ENCODE measurements around the gene WEE1.

WEE1 gene

DNA sequence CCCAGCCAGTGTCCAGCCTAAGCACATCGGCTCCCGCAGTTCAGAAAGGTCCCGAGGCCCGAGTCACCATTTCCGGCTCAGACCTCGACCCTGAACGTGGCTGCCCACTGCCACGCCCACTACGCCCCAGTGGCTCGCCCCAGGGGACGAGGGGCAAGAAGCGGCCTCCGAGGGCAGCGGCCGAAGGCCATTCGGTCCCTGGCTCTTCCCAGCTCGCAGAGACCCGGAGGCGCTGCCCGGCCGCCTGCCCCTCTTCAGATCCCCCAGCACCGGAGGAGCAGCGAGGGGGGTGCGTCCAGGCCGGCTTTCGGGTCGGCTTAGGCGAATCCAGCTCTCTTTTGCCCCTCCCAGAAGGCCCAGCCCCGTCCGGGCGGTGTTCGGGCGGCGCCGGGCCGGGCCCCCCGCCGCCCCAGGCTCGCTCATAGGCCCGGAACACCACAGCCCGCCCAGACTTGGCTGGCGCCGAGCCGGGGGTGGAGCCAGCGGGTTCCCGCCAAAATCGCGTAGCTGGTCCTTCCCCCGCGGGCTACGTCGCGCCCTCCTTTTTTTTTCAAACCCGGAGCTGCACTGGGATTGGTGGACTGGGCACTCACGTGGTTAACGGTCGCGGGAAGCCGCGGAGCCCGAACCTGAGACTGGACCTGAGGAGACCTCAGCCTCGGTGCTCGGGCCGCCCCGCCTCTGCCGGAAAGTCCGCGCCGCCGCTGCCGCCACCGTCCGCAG is at the start of gene WEE1:
Gene WEE1 (plus strand): TSS at position 619 of the 723 bp plus-strand sequence. CDS start 264 bp downstream, outside the sequence.
- DNase-seq (ENCODE audit: low spot score), result peak; percentile 100
- H3K4me3 ChIP-seq, result peak within 1 kb of the TSS; percentile 76
- H3K27ac ChIP-seq, result peak within 1 kb of the TSS; percentile 98
- TF ChIP-seq, protein P1, sequence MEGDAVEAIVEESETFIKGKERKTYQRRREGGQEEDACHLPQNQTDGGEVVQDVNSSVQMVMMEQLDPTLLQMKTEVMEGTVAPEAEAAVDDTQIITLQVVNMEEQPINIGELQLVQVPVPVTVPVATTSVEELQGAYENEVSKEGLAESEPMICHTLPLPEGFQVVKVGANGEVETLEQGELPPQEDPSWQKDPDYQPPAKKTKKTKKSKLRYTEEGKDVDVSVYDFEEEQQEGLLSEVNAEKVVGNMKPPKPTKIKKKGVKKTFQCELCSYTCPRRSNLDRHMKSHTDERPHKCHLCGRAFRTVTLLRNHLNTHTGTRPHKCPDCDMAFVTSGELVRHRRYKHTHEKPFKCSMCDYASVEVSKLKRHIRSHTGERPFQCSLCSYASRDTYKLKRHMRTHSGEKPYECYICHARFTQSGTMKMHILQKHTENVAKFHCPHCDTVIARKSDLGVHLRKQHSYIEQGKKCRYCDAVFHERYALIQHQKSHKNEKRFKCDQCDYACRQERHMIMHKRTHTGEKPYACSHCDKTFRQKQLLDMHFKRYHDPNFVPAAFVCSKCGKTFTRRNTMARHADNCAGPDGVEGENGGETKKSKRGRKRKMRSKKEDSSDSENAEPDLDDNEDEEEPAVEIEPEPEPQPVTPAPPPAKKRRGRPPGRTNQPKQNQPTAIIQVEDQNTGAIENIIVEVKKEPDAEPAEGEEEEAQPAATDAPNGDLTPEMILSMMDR (IDR thresholded peaks at IDR 0.05), result no peak

DNA sequence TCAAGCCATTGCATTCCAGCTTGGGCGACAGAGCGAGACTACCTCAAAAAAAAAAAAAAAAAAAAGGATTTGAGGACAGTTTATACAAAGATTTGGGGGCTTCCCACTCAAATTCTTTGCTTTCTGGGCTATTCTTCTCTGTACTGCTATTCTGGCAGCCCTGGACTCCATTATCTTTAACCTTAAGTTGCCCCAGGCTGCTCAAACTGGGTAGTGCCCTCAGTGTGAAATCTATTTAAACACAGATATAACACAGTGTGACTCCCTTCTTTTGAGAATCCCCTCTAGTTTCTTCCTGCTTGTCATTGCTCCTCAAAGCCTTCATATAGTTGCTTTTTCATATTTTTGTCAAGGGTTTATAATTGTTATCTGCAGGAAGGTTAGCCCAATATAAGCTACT is 49.5 kb upstream of the WEE1 start:
- no peak overlapping the region for H3K4me3 ChIP-seq
- DNase-seq (ENCODE audit: low spot score), result no peak
- TF ChIP-seq, protein P1 (IDR thresholded peaks at IDR 0.05), result no peak
- no peak overlapping the region for H3K27ac ChIP-seq

DNA sequence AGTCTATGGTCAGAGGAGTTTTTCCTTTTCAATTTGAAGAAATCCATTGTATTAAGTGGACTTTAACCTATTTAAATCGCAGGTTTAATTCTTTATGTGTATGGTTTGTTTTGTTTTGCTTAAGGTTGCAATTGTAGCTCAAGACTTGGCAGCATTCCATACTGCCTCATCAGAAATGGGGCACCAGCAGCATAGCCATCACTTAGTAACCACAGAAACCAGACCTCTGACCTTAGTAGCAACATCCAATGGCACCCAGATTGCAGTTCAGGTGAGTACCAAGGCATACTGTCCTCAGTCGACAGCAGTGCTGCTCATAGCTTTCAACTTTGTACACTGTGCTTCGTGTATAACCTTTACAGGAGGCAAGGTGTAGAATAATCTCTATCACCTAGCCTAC is 48.4 kb upstream of the WEE1 start:
- peak overlapping the region in 1 of 2 donors; percentile 7 for H3K27ac ChIP-seq

DNA sequence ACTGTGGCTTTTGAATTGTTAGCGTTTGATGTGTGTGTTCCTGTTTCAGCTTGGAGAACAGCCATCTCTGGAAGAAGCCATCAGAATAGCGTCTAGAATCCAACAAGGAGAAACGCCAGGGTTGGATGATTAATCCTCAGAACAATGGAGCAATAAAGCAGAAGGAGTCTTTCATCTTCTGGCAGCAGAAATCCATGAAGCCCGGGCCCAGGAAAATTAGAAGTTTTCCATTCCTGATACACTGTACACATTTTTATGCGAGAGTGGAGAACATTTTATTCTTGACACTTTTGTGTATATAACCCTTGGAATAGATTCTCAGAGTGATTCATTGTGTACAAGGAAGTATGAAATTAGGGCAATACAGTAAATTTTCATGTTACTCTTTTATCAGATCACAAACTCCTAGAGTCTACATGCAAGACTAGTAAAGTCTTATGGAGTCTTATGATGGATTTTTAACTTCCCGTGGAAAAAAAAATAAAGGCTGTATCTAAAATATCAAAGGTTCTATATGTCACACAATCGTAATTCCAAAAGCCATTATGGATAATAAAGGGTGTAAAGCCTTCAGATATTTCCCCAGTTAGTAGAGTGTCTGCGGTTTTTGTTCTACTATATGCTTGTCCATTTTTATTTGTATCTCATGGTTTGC is 45.9 kb upstream of the WEE1 start:
- Histone ChIP-seq H3K27ac (peak overlapping the region in 1 of 2 donors; percentile 78), H3K4me3 (no peak overlapping the region)
- DNase-seq (ENCODE audit: low spot score), result no peak
- TF ChIP-seq, protein P1 (IDR thresholded peaks at IDR 0.05), result no peak

More for the DNA sequence above, 48.4 kb upstream of the WEE1 start:
- DNase-seq (ENCODE audit: low spot score), result no peak
- TF ChIP-seq, protein P1 (IDR thresholded peaks at IDR 0.05), result no peak
- no peak overlapping the region for H3K4me3 ChIP-seq

DNA sequence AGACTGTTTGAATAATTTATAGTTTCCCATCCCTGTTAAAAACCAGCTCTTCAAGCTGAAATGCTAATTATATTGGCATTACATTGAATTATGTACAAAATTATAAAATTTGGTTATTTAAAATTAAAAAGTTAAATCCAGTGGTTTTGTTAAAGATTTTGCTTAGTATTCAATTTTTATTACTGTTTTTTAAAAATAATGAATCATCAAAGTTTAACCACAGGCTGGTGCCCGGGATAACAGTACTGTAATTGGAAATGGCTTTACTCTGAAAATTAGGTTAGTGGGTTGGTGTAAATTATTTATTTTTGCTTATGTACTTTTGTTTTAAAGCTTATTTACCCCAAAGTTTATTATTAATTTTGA is 45.4 kb upstream of the WEE1 start:
- DNase-seq (ENCODE audit: low spot score), result no peak
- no peak overlapping the region for H3K4me3 ChIP-seq
- TF ChIP-seq, protein P1 (IDR thresholded peaks at IDR 0.05), result no peak
- peak overlapping the region in 1 of 2 donors; percentile 78 for H3K27ac ChIP-seq

DNA sequence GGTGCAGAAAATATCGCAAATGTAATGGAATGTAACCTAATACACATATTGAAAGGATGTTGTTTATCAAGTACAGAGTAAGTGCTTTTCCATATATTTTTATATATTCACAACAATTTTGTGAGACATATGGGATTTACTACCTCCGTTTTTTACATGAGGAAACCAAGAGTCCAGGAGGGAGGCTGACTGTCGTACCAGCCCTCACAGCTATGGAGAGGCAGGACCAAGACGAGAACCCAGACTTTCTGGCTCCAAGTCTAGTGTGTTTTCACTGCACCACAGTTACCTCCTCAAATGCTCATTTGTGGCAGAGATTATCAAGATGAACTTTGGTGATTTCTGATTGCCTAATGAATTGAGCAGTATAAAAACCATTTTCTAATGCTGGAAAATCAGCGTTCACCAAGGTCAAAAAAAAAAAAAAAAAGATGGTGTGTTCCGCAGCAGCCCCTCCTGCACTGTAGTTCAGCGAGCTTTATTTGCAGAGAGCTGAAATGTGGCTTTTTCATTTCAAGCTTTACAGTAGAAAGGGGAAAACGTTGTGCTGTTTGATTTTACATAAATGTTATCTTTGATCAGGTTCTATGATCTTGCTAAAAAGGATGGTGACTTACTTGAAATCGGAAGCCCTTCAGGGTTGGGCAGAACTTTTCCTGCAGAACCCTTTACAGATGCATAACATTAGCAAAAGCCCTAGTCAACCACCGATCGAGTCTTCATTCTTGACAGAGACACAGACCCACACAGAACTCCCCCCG is 44.7 kb upstream of the WEE1 start:
- TF ChIP-seq, protein P1 (IDR thresholded peaks at IDR 0.05), result no peak
- peak overlapping the region; percentile 21 to 32 for H3K27ac ChIP-seq
- DNase-seq (ENCODE audit: low spot score), result no peak
- no peak overlapping the region for H3K4me3 ChIP-seq

All from coronary artery (tissue), 2 donors.